Stimulated activated CD8-positive, alpha-beta memory T cell treated with anti-CD3 and anti-CD28 coated beads, Interleukin-12 subunit alpha, Interleukin-12 subunit beta, amount 100 ng/mL, for 24 hours (primary cell): ENCODE results near the gene FYN.
"Not testable (repeated sequence)": the region's sequence is repeated elsewhere in the genome, so short reads cannot be mapped to it uniquely, and the experiment has no call there.

Experiments
- DNase-seq: peaks from one replicate; pipeline ENCODE4 v3.0.0-alpha.2; 2020; ENCODE audit errors: extremely low read depth

Gene FYN

GRCh38 chr6:111873178-111874024 lies at the start of gene FYN:
Gene FYN (minus strand): TSS chr6:111873452. CDS start chr6:111720051, 153,401 bp downstream.
- DNase-seq = peak; percentile 98

- no peak for DNase-seq
These were observed 49.4 kb upstream of the FYN start for GRCh38 chr6:111922454-111923297.

GRCh38 chr6:111921103-111921502 lies 47.9 kb upstream of the FYN start:
- DNase-seq = no peak

DNA sequence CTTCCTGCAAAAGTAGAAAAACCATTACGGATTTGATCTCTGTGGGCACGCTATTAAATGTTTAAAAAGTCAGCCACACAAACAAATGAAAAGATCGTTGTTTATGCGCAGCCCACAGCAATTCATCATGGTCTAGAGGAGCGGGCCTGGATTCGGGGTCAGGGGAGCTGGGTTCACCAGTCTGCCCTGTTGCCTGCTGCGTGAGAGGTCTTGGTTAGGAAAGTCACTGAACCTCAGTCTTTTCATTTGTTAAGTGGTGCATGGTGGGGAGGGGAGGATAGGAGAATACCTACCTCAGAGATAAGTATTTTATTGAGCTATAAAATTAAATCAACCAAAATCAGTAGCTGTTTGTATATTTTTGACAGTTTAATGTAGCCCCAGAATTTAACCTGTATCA lies 47.3 kb upstream of the FYN start:
- DNase-seq = no peak

- DNase-seq = no peak
These were observed 45.6 kb upstream of the FYN start for GRCh38 chr6:111918825-111919224.

DNA sequence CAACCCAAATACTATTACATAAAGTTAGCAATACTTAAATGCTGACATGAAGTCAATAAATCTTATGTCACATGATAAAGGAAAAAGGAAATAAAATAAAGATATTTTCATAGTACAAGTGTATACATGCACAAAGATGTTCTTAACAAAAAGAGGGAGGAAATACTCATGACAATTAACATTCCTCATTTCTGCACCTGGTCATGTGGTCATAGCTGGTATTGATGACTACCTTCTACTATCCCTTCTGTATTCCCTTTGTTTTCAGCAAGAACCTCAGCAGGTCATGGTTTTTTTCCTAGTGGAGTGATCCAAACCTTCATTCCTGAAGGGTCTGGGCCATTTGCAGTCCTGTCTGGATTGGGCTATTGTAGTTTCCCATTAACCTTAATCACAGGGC lies 43.5 kb upstream of the FYN start:
- DNase-seq = no peak

- no peak for DNase-seq
These were observed 41.4 kb upstream of the FYN start for GRCh38 chr6:111914617-111915016.

- DNase-seq = no peak
These were observed 39.7 kb upstream of the FYN start for GRCh38 chr6:111912904-111913303.

- no peak for DNase-seq
These were observed 38.2 kb upstream of the FYN start for GRCh38 chr6:111911428-111911827.

GRCh38 chr6:111909238-111909637 lies 36.0 kb upstream of the FYN start:
- no peak for DNase-seq

- not testable (repeated sequence) for DNase-seq
These were observed 35.1 kb upstream of the FYN start for GRCh38 chr6:111908365-111908764.

GRCh38 chr6:111900735-111901134 lies 27.5 kb upstream of the FYN start:
- DNase-seq = no peak

DNA sequence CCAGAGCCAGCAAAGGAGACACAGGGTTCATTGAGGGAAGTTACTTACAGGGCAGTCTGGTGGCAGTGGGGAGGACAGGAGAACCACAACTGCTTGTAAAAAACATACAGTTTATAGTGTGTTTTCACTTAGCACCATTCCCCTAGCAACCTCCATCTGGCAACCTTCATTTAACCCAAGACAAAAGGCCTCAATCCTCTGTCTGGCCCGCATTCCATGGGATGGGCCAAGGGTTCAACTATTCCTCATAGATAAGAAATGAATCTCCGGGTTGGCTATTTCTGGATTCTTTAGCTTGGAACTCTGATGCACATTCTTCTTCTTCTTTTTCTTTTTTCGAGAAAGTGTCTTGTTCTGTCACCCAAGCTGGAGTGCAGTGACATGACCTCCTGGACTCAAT lies 26.3 kb upstream of the FYN start:
- no peak for DNase-seq

- DNase-seq = no peak
These were observed 25.2 kb upstream of the FYN start for GRCh38 chr6:111898452-111898851.

GRCh38 chr6:111894951-111895350 lies 21.7 kb upstream of the FYN start:
- no peak for DNase-seq

GRCh38 chr6:111894272-111894671 lies 21.0 kb upstream of the FYN start:
- DNase-seq = no peak

DNA sequence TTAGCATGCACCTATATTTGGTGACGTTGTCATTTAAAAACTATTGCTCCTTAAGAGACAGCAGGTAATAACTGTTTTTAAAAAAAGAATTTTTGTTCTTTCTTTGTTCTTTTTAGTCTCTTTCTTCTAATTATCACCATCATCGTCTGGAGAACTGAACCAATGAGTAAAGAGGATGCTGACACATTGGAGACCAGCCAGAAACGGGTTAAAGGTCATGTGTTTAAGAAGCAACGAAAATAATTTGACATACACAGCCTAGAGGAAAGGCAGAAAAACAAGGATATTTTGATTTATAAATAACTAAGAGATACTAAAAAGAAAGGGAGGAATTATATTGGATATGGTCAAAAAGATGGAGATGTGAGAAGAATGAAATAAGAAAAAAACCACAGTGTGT lies 19.2 kb upstream of the FYN start:
- DNase-seq = no peak

GRCh38 chr6:111890988-111891387 lies 17.7 kb upstream of the FYN start:
- no peak for DNase-seq

DNA sequence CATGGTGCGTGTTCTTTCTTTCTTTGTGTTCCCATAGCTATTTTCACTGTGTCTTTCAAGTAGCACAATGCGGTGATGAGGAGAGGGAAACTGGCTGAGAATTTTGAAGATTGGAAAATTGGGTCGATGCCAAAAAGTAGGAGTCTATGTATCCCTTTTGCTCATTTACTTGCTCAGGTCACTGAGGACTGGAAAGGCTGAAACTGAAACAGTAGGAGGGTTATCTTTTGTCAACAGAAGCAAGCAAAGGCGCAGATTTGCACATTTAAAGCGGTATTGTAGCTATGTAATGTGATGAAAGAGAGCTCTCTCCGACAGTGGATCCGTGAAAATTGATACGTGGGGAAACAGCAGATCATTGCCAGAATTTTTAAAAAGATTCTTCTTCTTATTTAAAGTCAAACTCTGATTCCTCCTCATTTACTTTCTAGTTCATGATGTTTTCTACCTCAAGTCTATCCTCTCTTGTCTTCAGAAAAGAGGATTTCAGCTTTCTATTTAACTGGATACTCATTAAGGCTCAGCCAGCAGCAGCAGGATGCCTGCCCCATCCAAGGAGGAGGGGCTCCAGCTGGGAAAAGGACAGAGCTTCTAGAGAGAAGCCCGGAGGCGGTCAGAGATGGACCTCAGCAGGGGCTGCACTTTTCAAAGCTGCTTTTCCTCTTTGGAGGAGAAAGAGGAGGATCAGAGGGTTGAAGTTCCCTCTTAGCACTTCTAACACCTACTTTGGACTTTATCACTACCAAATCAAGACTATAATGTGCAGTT lies 15.9 kb upstream of the FYN start:
- no peak for DNase-seq

DNA sequence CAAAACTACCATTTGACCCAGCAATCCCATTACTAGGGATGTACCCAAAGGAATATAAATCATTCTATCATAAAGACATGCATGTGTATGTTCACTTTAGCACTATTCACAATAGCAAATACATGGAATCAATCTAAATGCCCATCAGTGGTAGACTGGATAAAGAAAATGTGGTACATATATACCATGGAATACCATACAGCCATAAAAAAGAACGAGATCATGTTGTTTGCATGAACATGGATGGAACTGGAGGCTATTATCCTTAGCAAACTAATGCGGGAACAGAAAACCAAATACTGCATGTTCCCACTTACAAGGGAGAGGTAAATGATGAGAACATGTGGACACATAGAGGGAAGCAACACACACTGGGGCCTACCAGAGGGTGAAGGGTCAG lies 13.5 kb upstream of the FYN start:
- DNase-seq = not testable (repeated sequence)

GRCh38 chr6:111885373-111886027 lies 12.2 kb upstream of the FYN start:
- DNase-seq = no peak

- DNase-seq = no peak
These were observed 10.8 kb upstream of the FYN start for GRCh38 chr6:111884068-111884467.
